Mesodermal cell (in vitro differentiated cells): ENCODE measurements around the gene ARHGEF26.

Experiments
- H3K27ac ChIP-seq: 2 replicates; pipeline ENCODE4 v1.7.0; 2013; ENCODE audit warnings: mild to moderate bottlenecking, low read depth, low read length, moderate library complexity; ENCODE audit not compliant: severe bottlenecking
- H3K36me3 ChIP-seq: 2 replicates; pipeline ENCODE4 v1.7.1; 2013; ENCODE audit warnings: mild to moderate bottlenecking, low read length, moderate library complexity; ENCODE audit not compliant: control insufficient read depth, insufficient read depth
- H3K4me1 ChIP-seq: one replicate; pipeline ENCODE4 v1.7.1; 2013; ENCODE audit warnings: mild to moderate bottlenecking, low read length; ENCODE audit not compliant: insufficient read depth, control insufficient read depth, poor library complexity, severe bottlenecking
- H3K4me3 ChIP-seq: 2 replicates; pipeline ENCODE4 v1.7.0; 2013; ENCODE audit warnings: low read length, control low read depth, mild to moderate bottlenecking; ENCODE audit not compliant: insufficient read depth, poor library complexity, severe bottlenecking; ENCODE audit errors: extremely low read depth
- H3K9me3 ChIP-seq: 2 replicates; pipeline ENCODE4 v1.7.1; 2013; ENCODE audit warnings: mild to moderate bottlenecking, low read length, moderate library complexity; ENCODE audit not compliant: control insufficient read depth
- WGBS, 2 experiments: methylation state at CpG; one replicate each; pipeline ENCODE4 v1.1.5; 2013; ENCODE audit warnings: missing lambda C conversion rate in 2 of 2; ENCODE audit not compliant: insufficient coverage in 2 of 2; 5-methylcytosine and 5-hydroxymethylcytosine counted together

Gene ARHGEF26

GRCh38 chr3:154180836-154181691 lies 59.9 kb downstream of the ARHGEF26 start:
- Histone ChIP-seq H3K27ac (no peak overlapping the region), H3K36me3 (no peaks in the 10 kb centered on the region), H3K9me3 (no peaks in the 10 kb centered on the region), H3K4me1 (no peaks in the 10 kb centered on the region), H3K4me3 (no peak overlapping the region)
- 87 to 95% methylated on average over 6 to 7 of the region's 10 CpGs for WGBS, 2 experiments

GRCh38 chr3:154182322-154182922 lies 61.2 kb downstream of the ARHGEF26 start:
- Histone ChIP-seq H3K36me3 (no peaks in the 10 kb centered on the region), H3K4me1 (no peaks in the 10 kb centered on the region), H3K4me3 (no peak overlapping the region), H3K9me3 (no peaks in the 10 kb centered on the region), H3K27ac (no peak overlapping the region)
- 86 to 87% methylated on average over 3 to 4 of the region's 4 CpGs for WGBS, 2 experiments

- no peak overlapping the region for H3K27ac ChIP-seq
- H3K4me3 ChIP-seq, result no peak overlapping the region
- no peaks in the 10 kb centered on the region for H3K9me3 ChIP-seq
- no peaks in the 10 kb centered on the region for H3K36me3 ChIP-seq
- H3K4me1 ChIP-seq, result no peaks in the 10 kb centered on the region
These were observed 61.8 kb downstream of the ARHGEF26 start for GRCh38 chr3:154182975-154183374.

- no peak overlapping the region for H3K27ac ChIP-seq
- no peaks in the 10 kb centered on the region for H3K9me3 ChIP-seq
- WGBS, 2 experiments, result 94 to 97% methylated on average over 3 to 4 of the region's 4 CpGs
- no peaks in the 10 kb centered on the region for H3K36me3 ChIP-seq
- H3K4me1 ChIP-seq, result no peaks in the 10 kb centered on the region
- H3K4me3 ChIP-seq, result no peak overlapping the region
These were observed 63.4 kb downstream of the ARHGEF26 start for GRCh38 chr3:154184582-154184981.

- H3K36me3 ChIP-seq, result no peaks in the 10 kb centered on the region
- WGBS, 2 experiments, result 100% methylated on average over 2 of the region's 3 CpGs
- no peaks in the 10 kb centered on the region for H3K4me1 ChIP-seq
- H3K27ac ChIP-seq, result no peak overlapping the region
- no peaks in the 10 kb centered on the region for H3K9me3 ChIP-seq
- H3K4me3 ChIP-seq, result no peak overlapping the region
These were observed 67.2 kb downstream of the ARHGEF26 start for GRCh38 chr3:154188437-154188836.

GRCh38 chr3:154188846-154189245 lies 67.7 kb downstream of the ARHGEF26 start:
- Histone ChIP-seq H3K4me1 (no peaks in the 10 kb centered on the region), H3K27ac (no peak overlapping the region), H3K9me3 (no peaks in the 10 kb centered on the region), H3K36me3 (no peaks in the 10 kb centered on the region), H3K4me3 (no peak overlapping the region)
- WGBS, 2 experiments, result 83% methylated on average over 1 of the region's 3 CpGs; no CpG with 5 or more reads in 1 of the 2 experiments

GRCh38 chr3:154191520-154191919 lies 70.3 kb downstream of the ARHGEF26 start:
- no peak overlapping the region for H3K4me3 ChIP-seq
- no peaks in the 10 kb centered on the region for H3K4me1 ChIP-seq
- H3K36me3 ChIP-seq, result peaks cover 8% of the 10 kb centered on the region
- H3K27ac ChIP-seq, result no peak overlapping the region
- H3K9me3 ChIP-seq, result no peaks in the 10 kb centered on the region
- 89 to 100% methylated on average over 1 of the region's 1 CpG for WGBS, 2 experiments

- Histone ChIP-seq H3K4me1 (no peaks in the 10 kb centered on the region), H3K9me3 (no peaks in the 10 kb centered on the region), H3K27ac (no peak overlapping the region), H3K36me3 (peaks cover 8% of the 10 kb centered on the region), H3K4me3 (no peak overlapping the region)
- WGBS, 2 experiments, result 79% methylated on average over 2 of the region's 2 CpGs; no CpG with 5 or more reads in 1 of the 2 experiments
These were observed 71.0 kb downstream of the ARHGEF26 start for GRCh38 chr3:154192225-154192624.

GRCh38 chr3:154193000-154193615 lies 71.9 kb downstream of the ARHGEF26 start:
- no CpG with 5 or more reads among the region's 1 CpG for WGBS, 2 experiments
- H3K9me3 ChIP-seq, result no peaks in the 10 kb centered on the region
- H3K36me3 ChIP-seq, result peaks cover 8% of the 10 kb centered on the region
- no peak overlapping the region for H3K4me3 ChIP-seq
- H3K27ac ChIP-seq, result no peak overlapping the region
- no peaks in the 10 kb centered on the region for H3K4me1 ChIP-seq

GRCh38 chr3:154194877-154195276 lies 73.7 kb downstream of the ARHGEF26 start:
- Histone ChIP-seq H3K4me3 (no peak overlapping the region), H3K27ac (no peak overlapping the region), H3K36me3 (peaks cover 8% of the 10 kb centered on the region), H3K4me1 (no peaks in the 10 kb centered on the region), H3K9me3 (no peaks in the 10 kb centered on the region)
- WGBS, 2 experiments, result 92 to 97% methylated on average over 3 of the region's 3 CpGs
